Panc1 (cell line): ENCODE results near the gene BRD2. TPM values are rescaled to one million over a fixed set of nuclear protein-coding genes. Genes with fewer than 3 reads are reported as not detected.

ENCODE experiments used
- ATAC-seq: fragments of 200-7000 bp; cut with Tn5 transposase; 2 replicates; pipeline ENCODE4 v1.9.1; 2020; ENCODE audit warnings: mild to moderate bottlenecking, moderate library complexity
- BruUV-seq: library from RNA; stranded (reverse); fragments of 400-500 nt; replicated peaks from 2 replicates; lab custom pipeline; 2021; lab: Mats Ljungman, UMichigan
- CTCF ChIA-PET: fragments of 300-600 bp; sonication (Branson Sonifier 250); formaldehyde crosslinking; loops from one replicate; lab custom pipeline; 2022; ENCODE audit warnings: antibody characterized with exemption; lab: Charles Lee
- POLR2A ChIA-PET: fragments of 300-600 bp; sonication (Branson Sonifier 250); formaldehyde crosslinking; loops from one replicate; lab custom pipeline; 2022; ENCODE audit warnings: antibody characterized with exemption; lab: Charles Lee
- DNase-seq: peaks from one replicate; pipeline ENCODE4 v3.0.0-alpha.2; 2010; ENCODE audit warnings: low read depth, low spot score
- H3K27ac ChIP-seq: 2 replicates; pipeline ENCODE4 v1.5.1; 2011; ENCODE audit warnings: mild to moderate bottlenecking, low read length, inconsistent platforms
- H3K27me3 ChIP-seq: fragments of 200-500 bp; sonication (Bioruptor generic); 2 replicates; pipeline ENCODE4 v1.6.0; 2014; ENCODE audit warnings: low read length, inconsistent platforms; ENCODE audit not compliant: control insufficient read depth, insufficient read depth
- H3K36me3 ChIP-seq: fragments of 200-500 bp; sonication (Bioruptor generic); 2 replicates; pipeline ENCODE4 v1.5.1; 2014; ENCODE audit warnings: inconsistent platforms, mild to moderate bottlenecking, low read length, moderate library complexity; ENCODE audit not compliant: control insufficient read depth, insufficient read depth
- H3K4me1 ChIP-seq: 2 replicates; pipeline ENCODE4 v1.5.1; 2011; ENCODE audit warnings: inconsistent platforms, mild to moderate bottlenecking, low read length, moderate library complexity; ENCODE audit not compliant: control insufficient read depth, insufficient read depth
- H3K4me3 ChIP-seq, 2 experiments: 2 replicates each; pipeline ENCODE4 v1.5.1; 2011 to 2012; ENCODE audit warnings: low read depth in 2 of 2, low read length in 2 of 2, mild to moderate bottlenecking in 2 of 2, inconsistent platforms in 1 of 2, moderate library complexity in 1 of 2
- H3K9me3 ChIP-seq: fragments of 200-500 bp; sonication (Bioruptor generic); 2 replicates; pipeline ENCODE4 v1.5.1; 2014; ENCODE audit warnings: low read depth, mild to moderate bottlenecking, inconsistent platforms, low read length, moderate library complexity; ENCODE audit not compliant: control insufficient read depth, insufficient read depth
- POLR2AphosphoS5 ChIP-seq: IDR thresholded peaks from 2 replicates; pipeline ENCODE4 v1.6.1; 2012; ENCODE audit warnings: mild to moderate bottlenecking, low read depth, low read length, moderate library complexity
- REST ChIP-seq, 2 experiments: IDR thresholded peaks; 2 replicates each; pipeline ENCODE4 v1.6.1; 2011 to 2012; ENCODE audit warnings: low read depth in 2 of 2, control low read depth in 1 of 2, low read length in 1 of 2, mild to moderate bottlenecking in 1 of 2, moderate library complexity in 1 of 2; ENCODE audit not compliant: insufficient read depth in 1 of 2
- SIN3A ChIP-seq: IDR thresholded peaks from 2 replicates; pipeline ENCODE4 v1.6.1; 2012; ENCODE audit warnings: low read depth, mild to moderate bottlenecking, low read length, moderate library complexity, borderline replicate concordance; ENCODE audit not compliant: insufficient read depth
- TCF7L2 ChIP-seq: IDR thresholded peaks from 2 replicates; pipeline ENCODE4 v1.6.1; 2011; ENCODE audit warnings: mild to moderate bottlenecking, low read depth, low read length, inconsistent platforms
- in situ Hi-C: cut with HindIII; loops from 2 replicates; pipeline ENCODE4 v1.10.0; 2016; ENCODE audit warnings: low sequenced_read_pairs, low pct_unique_long_range_greater_than_20kb
- intact Hi-C: fragments of 100-400 bp; cut with micrococcal nuclease; formaldehyde crosslinking; loops from one replicate; pipeline ENCODE4 v1.10.0; 2022; ENCODE audit not compliant: unreplicated experiment
- total RNA-seq: library from RNA; stranded (reverse); gene quantifications from one replicate; pipeline ENCODE4 v1.2.1, GENCODE V29; 2021; ENCODE audit not compliant: unreplicated experiment
- TF ChIP-seq, protein P1 (sequence below): fragments of 450-650 bp; IDR thresholded peaks from 2 replicates; pipeline ENCODE4 v1.5.1; 2017; ENCODE audit warnings: mild to moderate bottlenecking

BRD2 gene
- total RNA-seq, 1 experiment from 2014 or later = 209 TPM

GRCh38 chr6:32983964-32984621 is 15.7 kb downstream of the BRD2 start:
- DNase-seq = no peak
- Histone ChIP-seq H3K4me1 (peaks cover 34% of the 10 kb centered on the region), H3K9me3 (no peaks in the 10 kb centered on the region), H3K27ac (no peak overlapping the region), H3K36me3 (peaks cover 24% of the 10 kb centered on the region), H3K27me3 (no peaks in the 10 kb centered on the region), H3K4me3 (no peak overlapping the region)
- ChIA-PET CTCF (interaction anchor here (0.5 to 2.8 kb wide), 16 partner anchors 10 to 785 kb away, joined by 3 to 20 read pairs (median 5); partner anchors contain the start of gene TAP2), POLR2A (interaction anchor here (0.8 to 1.3 kb wide), 2 partner anchors 9 to 12 kb away, joined by 4 to 9 read pairs; no protein-coding TSS in a partner anchor)
- in situ Hi-C loops = no loop called here
- no TSS peak for BruUV-seq
- peak; percentile 46 for ATAC-seq
- no peak for TF ChIP-seq REST (IDR thresholded peaks at IDR 0.05; ENCODE audit: insufficient read depth in 1 of 2, low read depth in 2 of 2, low read length in 1 of 2)
- no peak for TF ChIP-seq TCF7L2
- no peak for TF ChIP-seq SIN3A
- no peak; the same call in 1 of the 2 replicates for TF ChIP-seq POLR2AphosphoS5
- TF ChIP-seq, protein P1, sequence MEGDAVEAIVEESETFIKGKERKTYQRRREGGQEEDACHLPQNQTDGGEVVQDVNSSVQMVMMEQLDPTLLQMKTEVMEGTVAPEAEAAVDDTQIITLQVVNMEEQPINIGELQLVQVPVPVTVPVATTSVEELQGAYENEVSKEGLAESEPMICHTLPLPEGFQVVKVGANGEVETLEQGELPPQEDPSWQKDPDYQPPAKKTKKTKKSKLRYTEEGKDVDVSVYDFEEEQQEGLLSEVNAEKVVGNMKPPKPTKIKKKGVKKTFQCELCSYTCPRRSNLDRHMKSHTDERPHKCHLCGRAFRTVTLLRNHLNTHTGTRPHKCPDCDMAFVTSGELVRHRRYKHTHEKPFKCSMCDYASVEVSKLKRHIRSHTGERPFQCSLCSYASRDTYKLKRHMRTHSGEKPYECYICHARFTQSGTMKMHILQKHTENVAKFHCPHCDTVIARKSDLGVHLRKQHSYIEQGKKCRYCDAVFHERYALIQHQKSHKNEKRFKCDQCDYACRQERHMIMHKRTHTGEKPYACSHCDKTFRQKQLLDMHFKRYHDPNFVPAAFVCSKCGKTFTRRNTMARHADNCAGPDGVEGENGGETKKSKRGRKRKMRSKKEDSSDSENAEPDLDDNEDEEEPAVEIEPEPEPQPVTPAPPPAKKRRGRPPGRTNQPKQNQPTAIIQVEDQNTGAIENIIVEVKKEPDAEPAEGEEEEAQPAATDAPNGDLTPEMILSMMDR = no peak
- intact Hi-C loops = loop anchor here (2.0 to 5.0 kb wide), 2 partner anchors 51 to 97 kb away; no protein-coding TSS in a partner anchor

- Histone ChIP-seq H3K36me3 (peaks cover 17% of the 10 kb centered on the region), H3K4me1 (peaks cover 27% of the 10 kb centered on the region), H3K27me3 (no peaks in the 10 kb centered on the region), H3K4me3 (no peak overlapping the region), H3K9me3 (no peaks in the 10 kb centered on the region), H3K27ac (no peak overlapping the region)
- no TSS peak for BruUV-seq
- CTCF ChIA-PET = interaction anchor here (0.5 to 2.8 kb wide), 16 partner anchors 11 to 785 kb away, joined by 3 to 20 read pairs (median 5); partner anchors contain the start of gene TAP2
- ATAC-seq (peak; percentile 85), DNase-seq (peak; percentile 76)
- POLR2A ChIA-PET = interaction anchor here (0.8 to 1.3 kb wide), 2 partner anchors 10 to 13 kb away, joined by 4 to 9 read pairs; no protein-coding TSS in a partner anchor
- peak; percentile 46; the same call in 1 of the 2 replicates for TF ChIP-seq POLR2AphosphoS5
- TF ChIP-seq, protein P1 = peak; percentile 94
- TF ChIP-seq TCF7L2 = no peak
- no peak for TF ChIP-seq REST (IDR thresholded peaks at IDR 0.05; ENCODE audit: insufficient read depth in 1 of 2, low read depth in 2 of 2, low read length in 1 of 2)
- no peak for TF ChIP-seq SIN3A
- intact Hi-C loops = loop anchor here (2.0 to 5.0 kb wide), 2 partner anchors 52 to 98 kb away; no protein-coding TSS in a partner anchor
- in situ Hi-C loops = no loop called here
Measured at GRCh38 chr6:32984622-32985389, 16.4 kb downstream of the BRD2 start.
